NOMO-1 treated with DMSO at 0.1 percent for 48 hours (cell line): ENCODE measurements around the gene PPTC7.
"Not testable (repeated sequence)": the region's sequence is repeated elsewhere in the genome, so short reads cannot be mapped to it uniquely, and the experiment has no call there.

Experiments
- DNase-seq: peaks from one replicate; lab custom pipeline; 2025; ENCODE audit not compliant: unreplicated experiment; lab: John Stamatoyannopoulos, UW

Gene PPTC7

DNA sequence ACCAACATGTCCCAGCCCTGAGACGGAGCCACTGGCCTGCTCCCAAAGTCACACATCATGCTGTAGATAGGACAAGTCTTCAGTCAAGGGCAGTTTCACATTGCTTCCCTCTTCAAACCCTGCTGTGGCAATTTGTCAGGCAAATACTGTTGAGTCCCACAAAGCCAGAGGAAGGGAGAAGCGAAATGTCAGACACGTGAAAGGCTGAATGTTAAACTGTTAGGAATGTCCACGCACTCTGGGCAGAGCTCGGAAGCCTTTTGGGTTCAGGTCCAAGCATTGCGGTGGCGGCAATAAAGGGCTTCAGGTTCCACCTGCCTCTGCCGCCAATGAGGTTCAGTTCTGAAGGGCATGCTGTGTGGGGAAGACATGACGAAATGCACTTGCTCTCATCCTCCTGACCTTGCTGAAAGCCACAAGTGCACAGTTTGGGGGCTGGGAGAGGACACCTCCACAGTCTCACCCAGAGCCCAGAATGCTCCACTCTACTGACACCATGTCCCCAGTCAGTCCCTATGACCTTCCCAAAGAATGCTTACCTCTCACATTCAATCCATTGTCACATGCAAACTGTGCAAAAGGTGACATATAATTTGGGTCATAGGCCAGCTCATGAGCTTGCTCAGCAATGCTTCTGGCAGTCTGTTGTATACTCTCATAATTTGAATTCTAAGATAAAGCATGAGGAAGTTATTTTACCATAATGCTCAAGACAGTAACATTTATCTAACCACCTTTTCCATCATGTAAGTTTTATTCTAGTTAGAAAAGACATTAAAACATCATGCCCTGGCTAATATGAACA, 45.3 kb downstream of the PPTC7 start:
- DNase-seq, result no peak

DNA sequence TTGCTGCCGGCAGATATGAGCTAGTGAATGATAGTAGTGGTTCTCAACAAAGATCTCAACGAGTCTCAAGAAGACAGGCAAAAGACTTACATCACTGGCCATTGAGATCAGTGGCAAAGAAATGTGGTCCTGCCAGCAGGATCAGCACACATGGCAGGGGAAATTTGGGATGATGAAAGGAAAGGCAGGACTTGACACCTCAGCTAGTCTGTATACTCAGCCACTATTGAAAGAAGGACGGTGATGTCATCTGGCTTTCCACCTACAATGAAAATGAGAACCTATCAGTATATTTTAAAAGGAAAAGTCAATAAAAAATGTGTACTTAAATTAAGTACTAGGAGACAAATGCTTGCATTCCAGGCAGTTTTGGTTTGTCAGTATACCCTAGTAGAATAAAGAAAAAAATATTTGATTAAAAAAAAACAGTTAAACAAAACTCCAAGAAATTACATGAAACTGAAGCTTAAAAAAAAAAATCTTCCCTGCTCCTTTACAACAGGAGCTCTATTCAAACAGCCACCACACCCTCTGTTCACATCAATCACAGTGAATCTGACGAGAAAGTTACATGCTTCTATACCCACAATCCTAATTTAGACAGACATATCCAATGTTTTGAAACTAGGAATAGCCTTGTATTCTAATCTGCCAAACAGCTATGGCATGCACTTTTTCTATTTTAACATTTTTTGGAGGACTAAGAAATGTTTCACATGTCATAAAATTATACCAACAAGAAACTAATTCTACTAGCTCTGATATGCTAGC, 46.1 kb downstream of the PPTC7 start:
- DNase-seq, result no peak

DNA sequence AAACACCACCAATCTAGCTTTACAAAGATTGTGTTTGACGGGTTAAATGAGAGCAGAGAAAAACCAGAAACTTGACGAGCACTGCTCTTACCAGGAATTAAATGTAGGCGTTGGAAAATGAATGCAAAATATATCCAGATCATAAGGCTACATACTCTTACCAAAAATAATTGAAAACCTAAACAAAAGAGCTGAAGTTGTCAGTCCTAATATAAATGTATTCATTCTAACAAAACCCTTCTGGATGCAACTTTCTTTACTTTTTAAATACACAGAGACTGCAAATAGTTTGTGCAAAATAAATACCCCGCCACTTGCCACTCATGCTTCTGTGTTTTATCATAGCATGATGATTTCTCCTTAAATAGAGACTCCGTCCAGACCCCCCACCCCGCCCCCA, 48.3 kb downstream of the PPTC7 start:
- DNase-seq, result no peak

DNA sequence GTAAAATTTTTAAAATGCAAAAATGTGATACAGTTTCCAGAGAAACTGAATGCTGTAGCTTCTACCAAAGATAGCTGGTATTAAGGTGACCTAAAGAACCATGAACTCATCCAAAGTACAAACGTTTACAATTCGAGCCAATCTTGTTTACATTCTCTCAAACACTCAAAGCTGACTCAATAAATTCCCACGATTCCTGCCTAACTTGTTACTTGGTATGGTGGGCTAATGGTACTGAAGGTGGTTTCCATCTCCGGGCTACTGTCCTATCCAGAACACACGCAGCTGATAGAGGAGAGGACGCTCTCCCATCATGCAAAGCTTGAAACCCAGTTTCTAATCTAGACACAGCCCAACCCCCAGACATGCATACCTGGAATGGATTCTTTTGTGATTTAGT, 49.5 kb downstream of the PPTC7 start:
- DNase-seq, result no peak

DNA sequence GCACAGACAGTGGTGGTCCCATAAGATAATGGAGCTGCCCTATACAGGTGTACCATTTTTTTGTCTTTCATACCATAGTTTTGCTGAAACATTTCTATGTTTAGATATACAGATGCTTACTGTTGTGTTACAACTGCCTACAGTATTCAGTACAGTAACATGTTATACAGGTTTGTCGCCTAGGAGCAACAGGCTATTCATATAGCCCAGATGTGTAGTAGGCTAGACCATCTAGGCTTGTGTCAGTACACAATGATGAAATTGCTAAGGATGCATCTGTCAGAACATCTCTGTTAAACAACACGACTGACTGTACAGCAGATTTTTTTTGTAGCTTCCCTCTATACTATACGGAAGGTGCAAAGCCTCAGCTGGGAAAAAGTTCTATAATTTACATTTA, 50.5 kb downstream of the PPTC7 start:
- no peak for DNase-seq

DNA sequence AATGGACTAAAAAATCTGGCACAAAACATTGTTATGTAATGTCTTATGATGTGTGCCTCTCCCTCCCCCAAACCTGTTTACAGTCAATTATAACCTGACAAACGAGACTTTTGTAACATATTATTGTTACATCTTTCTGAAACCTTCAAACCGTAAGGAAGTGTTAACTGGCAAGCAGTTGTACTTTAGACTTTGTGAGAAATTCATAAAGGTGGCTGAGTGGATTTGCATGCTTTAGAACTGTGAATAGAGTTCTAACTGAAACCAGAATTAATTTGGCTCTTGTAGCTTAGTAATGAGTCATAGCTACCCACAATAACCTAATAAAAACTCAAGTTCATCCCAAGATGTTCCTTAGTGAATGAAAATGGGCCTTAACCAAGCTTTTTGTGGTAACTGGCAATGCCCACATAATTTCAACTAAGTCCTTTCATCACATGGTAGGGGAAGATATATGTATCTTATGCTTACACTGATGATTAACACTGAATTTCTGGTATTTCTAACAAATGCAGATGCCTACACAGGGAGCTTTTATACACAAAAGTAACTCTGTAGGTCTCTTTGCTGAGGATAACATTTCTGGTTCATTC, 51.3 kb downstream of the PPTC7 start:
- peak; percentile 30 for DNase-seq

DNA sequence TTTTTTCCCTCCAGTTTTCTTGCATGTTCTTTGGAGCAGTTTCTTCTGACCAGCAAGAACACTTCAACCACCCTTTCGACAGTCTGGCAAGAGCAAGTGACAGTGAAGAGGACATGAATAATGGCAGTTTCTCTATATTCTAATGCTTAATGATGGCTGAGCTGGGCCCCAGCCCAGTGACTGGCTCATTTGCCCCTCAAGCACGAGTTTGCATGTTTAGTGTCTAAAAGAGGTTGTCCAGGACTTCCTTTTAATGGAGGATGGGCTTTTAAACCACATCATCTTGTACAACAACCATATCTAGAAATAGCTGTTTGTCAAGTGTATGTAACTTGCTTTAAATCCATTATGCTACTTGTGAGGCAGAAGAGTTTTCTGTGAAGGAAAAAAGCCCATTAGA, 52.6 kb downstream of the PPTC7 start:
- peak; percentile 18 for DNase-seq

DNA sequence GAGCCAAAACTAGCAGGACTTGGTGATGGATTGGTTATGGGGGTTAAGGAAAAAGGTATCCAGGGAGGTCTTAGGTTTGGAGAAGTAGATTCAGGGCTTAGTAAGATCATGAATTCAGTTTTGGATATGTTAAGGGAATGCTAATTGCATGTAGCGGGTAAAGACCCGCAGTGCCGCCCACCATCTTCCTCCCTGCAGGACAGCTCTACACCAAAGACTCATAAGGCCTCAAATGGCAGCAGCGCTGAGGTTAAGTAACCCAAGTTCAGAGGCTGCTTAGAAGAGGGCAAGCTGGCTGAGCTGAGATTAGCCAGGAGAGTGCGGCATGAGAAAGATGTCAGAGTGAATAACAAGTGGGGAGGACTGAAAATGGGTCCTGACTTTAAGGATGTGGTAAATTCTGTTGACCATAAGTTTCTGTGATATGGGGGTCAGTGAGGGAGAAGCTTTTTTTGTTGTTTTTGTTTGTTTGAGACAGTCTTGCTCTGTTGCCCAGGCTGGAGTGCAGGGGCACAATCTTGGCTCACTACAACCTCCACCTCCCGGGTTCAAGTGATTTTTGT, 54.8 kb downstream of the PPTC7 start:
- no peak for DNase-seq

DNA sequence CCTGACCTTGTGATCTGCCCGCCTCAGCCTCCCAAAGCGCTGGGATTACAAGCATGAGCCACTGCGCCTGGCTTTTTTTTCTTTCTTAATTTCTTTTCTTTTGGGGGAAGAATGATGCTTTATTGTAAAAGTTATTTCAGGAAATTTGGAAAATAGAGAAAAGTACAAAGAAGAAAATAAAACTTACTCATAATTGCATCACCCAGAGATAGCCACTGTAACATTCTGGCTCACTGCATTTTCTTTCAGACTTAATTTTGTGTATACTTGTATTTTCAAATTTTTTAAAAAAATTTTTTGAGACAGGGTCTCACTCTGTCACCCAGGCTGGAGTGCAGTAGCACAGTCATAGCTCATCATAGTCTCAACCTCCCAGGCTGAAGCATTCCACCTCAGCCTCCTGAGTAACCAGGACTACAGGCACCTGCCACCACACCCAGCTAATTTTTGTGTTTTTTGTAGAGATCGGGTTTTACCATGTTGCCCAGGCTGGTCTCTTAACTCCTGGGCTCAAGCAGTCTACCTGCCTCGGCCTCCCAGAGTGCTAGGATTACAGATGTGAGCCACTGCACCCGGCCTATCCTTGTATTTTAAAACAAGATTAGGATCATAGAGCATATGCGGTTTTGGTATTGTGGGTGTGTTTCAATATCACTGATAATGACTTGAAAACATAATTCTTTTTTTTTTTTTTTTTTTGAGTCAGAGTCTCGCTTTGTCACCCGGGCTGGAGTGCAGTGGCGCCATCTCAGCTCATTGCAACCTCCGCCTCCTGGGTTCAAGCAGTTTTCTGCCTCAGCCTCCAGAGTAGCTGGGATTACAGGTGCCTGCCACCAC, 62.0 kb downstream of the PPTC7 start:
- DNase-seq, result not testable (repeated sequence)

DNA sequence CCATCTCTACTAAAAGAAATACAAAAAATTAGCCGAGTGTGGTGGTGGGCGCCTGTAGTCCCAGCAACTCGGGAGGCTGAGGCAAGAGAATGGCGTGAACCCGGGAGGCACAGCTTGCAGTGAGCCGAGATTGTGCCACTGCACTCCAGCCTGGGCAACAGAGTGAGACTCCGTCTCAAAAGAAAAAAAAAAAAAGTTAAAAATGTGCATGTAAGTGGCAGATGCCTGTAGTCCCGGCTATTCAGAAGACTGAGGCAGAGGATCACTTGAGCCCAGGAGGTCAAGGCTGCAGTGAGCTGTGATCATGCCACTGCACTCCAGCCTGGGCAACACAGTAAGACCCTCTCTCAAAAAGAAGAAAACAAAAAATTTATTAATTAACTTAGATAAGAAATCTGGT, 65.1 kb downstream of the PPTC7 start:
- not testable (repeated sequence) for DNase-seq

DNA sequence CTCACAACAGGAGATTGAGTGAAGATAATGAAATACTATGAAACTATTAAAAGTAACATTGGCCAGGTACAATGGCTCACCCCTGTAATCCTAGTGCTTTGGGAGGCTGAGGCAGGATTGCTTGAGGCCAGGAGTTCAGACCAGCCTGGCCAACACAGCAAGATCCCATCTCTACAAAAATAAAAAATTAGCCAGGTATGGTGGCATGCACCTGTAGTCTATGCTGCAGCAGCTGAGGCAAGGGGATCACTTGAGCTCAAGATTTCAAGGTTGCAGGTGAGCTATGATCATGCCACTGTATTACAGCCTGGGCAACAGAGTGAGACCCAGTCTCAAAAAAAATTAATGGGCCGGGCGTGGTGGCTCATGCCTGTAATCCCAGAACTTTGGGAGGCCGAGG, 66.1 kb downstream of the PPTC7 start:
- DNase-seq, result no peak

DNA sequence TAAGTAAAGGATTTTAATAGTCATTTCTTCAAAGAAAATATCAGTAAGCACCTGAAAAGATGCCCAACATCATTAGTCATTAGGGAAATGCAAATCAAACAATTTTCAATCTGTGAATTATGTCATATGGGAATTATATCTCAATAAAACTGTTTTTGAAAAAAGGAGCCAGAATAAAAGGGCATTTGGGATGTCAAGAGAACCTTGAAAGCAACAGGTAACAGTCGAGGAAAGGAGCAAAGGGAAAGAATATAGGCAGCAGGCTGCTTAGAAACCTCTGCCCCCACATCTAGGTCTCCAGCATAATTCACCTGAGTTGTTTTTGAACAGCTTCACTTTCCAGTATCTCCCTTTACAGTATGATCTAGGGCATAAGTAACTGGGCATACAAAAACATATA, 68.8 kb downstream of the PPTC7 start:
- DNase-seq, result no peak

DNA sequence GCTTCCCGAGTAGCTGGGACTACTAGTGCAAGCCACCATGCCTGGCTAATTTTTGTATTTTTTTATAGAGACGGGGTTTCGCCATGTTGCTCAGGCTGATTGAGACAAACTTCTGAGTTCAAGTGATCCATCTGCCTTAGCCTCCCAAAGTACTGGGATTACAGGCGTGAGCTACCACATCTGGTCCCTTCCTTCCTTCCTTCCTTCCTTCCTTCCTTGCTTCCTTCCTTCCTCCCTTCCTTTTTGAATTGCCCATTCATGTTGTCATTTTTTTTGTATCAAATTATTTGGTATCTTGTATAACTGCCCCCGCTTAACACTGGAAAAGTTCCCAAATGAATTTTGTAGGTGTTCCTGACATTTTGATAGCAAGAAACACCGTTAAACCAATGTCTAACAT, 69.3 kb downstream of the PPTC7 start:
- DNase-seq, result no peak

DNA sequence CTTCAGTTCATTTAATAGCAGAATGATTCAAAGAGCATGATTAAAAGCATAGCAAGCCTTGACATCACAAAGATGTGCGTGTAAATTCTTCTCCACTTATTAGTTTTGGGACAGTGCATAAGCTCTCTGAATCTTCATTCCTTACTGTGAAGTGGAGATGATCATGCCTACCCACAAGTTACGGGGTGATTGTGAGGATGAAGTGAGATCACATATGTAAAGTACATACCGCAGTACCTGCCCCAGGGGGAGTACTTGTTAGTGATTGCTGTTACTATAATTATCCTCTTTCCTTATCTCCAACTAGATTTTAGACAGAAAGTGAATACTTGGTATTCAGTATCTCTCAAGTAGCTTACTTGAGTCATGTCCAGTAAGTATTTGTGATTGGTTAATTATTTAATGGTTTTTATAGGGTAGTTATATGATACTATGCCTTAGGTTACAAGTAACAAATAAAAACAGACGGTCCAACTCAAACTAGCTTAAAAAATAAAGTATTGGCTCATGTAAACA, 75.0 kb downstream of the PPTC7 start:
- no peak for DNase-seq

DNA sequence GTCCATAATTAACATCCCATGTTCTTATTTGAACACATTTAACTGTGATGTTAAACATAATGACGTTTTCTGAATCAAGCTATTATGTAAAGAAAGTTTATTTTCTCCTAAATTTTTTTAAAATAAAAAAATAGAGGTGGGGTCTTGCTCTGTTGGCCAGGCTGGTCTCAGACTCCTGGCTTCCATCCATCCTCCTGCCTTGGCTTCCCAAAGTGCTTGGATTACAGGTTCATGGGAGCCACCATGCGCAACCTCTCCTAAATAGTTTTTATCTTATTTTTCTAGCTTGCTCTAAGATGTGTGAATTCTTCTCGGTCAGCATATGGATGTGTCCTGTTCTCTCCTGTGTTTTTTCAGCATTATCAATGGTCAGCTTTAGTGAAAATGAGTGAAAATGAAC, 77.8 kb downstream of the PPTC7 start:
- no peak for DNase-seq

DNA sequence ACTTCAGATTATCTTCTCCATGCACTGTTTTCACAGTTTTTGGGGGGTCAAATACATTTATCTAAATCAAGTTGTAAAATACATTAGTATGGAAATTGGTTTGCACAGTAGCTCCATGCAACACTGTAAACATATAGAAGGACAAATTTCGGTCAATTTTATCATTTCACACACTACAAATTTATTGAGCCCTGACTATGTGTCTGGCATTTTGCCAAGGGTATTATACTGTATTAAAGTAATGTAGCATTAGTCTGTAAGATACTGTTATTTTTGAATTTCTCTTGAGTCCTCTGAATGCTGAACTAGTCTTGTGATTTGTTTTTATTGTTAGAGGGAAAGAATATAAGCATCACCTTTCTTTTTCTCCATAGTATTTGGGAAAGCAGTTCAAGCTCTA, 79.7 kb downstream of the PPTC7 start:
- DNase-seq, result no peak

DNA sequence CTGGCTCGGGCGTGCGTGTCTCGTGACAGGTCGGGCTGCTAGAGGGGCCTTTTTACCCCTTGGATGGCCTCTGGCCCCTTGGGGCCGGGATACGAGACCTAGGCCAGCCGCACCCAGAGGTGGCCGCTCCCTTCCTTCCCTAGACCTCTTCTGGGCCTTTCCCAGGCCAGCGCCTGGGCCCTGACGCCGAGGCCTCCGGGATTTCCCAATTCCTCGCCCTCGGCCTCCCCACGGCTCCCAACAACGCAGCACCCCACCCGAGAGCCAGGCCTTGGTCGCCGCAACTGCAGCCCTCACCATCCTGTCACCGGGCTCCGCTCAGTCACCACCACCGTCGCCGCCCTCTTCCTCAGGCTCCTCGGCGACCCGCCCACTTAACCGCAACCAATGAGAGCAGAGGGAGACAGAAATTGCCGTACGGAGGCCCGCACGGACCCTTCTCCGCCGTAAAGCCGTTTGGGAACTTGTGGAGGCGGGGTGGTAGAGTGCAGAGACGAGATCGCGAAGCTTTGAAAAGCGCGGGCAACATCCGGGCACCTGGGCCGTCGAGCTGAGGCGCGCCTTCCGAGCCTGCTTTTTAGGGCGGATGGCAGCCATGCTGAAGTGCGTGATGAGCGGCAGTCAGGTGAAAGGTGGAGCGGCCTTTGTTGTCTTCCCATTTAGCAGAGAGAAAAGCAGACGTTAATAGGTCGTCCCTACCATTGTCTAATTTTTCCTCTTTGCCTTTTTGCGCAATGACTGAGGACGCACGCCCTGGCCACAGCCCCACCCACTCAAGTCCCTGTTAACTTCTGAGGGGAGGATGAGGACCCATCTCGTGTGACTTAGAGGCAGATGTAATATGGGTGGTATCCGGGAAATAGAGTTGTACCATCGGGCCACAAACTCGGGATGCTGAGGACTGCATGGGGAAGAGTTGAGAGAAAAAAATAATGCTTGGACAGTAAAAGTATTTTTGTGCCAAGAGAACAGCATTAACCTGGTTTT, 81.1 kb downstream of the PPTC7 start, which contains the start of the genes RAD9B and VPS29:
RAD9B (plus strand) TSS at position 580 of the 987 bp plus-strand sequence; CDS start at position 587, 7 bp downstream.
VPS29 (minus strand) TSS at position 360 of the 987 bp plus-strand sequence; CDS start at position 300, 60 bp downstream.
- DNase-seq, result peak; percentile 99

DNA sequence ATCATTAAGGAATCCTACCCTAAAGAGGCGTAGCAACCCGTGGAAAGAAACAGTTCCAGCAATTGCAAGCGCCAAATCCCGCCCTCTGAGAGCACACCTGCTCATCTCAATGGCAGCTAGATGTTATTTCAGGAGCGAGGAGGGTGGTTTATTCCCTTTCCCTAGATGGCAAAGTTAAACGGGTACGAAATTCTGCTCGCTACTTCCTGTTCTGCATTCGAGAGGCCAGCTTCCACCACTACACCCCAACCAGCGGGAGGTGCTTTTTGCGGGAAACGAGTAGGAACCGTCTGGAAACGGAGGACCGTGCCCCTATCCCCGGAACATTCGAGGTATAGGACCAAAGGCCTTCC, 81.7 kb downstream of the PPTC7 start:
- DNase-seq, result peak; percentile 71

DNA sequence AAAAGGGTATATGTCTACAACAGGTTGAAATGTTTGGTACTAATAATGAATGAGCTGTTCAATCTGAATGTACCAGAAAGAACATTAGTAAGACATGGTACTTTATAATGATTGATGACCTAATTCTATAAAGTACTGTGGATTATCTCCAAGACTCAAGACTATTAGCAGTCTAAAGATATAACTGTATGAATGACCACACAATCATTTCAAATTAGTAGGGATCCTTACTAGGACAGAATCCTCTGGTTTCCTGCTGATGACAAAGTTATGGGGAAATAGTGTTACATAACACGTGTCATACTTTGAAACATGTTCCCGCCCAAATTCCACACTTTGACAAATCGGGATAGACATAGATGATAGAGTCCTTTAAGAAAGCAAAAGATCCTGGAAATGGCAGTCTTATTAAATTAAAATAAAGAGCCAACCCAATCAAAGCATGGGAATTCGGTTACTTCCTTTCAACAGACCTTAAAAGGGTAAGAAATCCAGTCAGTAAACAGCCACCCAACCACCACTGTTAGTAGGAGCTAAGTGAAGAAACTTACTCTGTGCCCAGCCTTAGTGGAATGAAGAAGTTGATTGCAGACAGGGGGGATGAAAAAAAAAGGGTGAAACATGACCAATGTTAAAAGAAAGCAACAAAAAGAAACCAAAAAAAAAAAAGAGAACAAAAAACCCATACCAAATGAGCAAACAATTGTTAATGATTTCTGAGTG, 84.0 kb downstream of the PPTC7 start:
- DNase-seq, result peak; percentile 77
